ENCODE measurements around the gene SRP72.

Gene SRP72

GRCh38 chr4:56544573-56545131 is 77.2 kb downstream of the SRP72 start:
- DNase-seq (ENCODE audit: low read depth, low spot score): peak; percentile 29

GRCh38 chr4:56550642-56551041 is 83.2 kb downstream of the SRP72 start:
- no peak for DNase-seq (ENCODE audit: low read depth, low spot score)

GRCh38 chr4:56551516-56551915 is 84.1 kb downstream of the SRP72 start:
- no peak for DNase-seq (ENCODE audit: low read depth, low spot score)

GRCh38 chr4:56552273-56552672 is 84.9 kb downstream of the SRP72 start:
- no peak for DNase-seq (ENCODE audit: low read depth, low spot score)
